NCI-H526 treated with DMSO at 0.1 percent for 48 hours (cell line): ENCODE measurements around the gene DNAH1.

Experiments used
- DNase-seq: peaks from one replicate; lab custom pipeline; 2025; lab: John Stamatoyannopoulos, UW

The DNAH1 gene

GRCh38 chr3:52446631-52447511, 130.8 kb downstream of the DNAH1 start:
- peak; percentile 44 for DNase-seq

- DNase-seq = no peak
These were observed 131.6 kb downstream of the DNAH1 start for GRCh38 chr3:52447512-52448355.
